ENCODE measurements around the gene DCPS.

Gene DCPS

DNA sequence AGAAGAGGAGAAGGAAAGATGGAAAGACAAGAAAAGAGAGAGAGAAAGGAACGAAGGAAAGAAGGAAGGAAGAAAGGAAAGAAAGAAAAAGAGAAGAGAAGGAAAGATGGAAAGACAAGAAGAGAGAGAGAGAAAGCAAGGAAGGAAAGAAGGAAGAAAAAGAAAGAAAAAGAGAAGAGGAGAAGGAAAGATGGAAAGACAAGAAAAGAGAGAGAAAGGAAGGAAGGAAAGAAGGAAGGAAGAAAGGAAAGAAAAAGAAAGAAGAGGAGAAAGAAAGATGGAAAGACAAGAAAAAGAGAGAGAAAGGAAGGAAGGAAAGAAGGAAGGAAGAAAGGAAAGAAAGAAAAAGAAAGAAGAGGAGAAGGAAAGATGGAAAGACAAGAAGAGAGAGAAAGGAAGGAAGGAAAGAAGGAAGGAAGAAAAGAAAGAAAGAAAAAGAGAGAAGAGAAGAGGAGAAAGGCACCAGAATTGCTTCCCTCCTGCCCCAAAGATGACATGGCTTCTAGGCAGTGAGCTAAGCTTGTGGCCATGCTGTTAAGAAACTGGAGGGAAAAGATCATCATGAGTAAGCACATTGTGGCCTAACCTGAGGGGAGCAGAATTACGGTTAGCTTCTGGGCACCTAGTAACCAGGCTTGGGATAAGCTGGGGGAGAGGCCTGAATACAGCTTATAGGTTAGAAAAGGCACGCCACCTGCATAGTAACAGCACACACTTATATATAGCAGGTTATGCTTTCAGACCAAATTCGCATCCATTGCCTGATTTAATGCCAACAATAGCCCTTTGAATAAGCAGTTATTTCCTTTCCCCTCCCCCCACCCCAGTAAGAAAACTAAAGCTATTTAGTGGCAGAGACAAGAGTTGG lies 49.3 kb downstream of the DCPS start:
- H3K4me1 Mint-ChIP-seq, result peaks cover 46% of the 10 kb centered on the region
- no peaks in the 10 kb centered on the region for H3K27me3 Mint-ChIP-seq
- DNase-seq (peak; percentile 26), ATAC-seq (peak; percentile 59)
- peaks cover 4% of the 10 kb centered on the region for H3K36me3 Mint-ChIP-seq (ENCODE audit: low read depth)
- peak overlapping the region; percentile 90 for H3K4me3 Mint-ChIP-seq
- H3K27ac Mint-ChIP-seq, result peak overlapping the region; percentile 80
- H3K9me3 Mint-ChIP-seq, result no peaks in the 10 kb centered on the region

DNA sequence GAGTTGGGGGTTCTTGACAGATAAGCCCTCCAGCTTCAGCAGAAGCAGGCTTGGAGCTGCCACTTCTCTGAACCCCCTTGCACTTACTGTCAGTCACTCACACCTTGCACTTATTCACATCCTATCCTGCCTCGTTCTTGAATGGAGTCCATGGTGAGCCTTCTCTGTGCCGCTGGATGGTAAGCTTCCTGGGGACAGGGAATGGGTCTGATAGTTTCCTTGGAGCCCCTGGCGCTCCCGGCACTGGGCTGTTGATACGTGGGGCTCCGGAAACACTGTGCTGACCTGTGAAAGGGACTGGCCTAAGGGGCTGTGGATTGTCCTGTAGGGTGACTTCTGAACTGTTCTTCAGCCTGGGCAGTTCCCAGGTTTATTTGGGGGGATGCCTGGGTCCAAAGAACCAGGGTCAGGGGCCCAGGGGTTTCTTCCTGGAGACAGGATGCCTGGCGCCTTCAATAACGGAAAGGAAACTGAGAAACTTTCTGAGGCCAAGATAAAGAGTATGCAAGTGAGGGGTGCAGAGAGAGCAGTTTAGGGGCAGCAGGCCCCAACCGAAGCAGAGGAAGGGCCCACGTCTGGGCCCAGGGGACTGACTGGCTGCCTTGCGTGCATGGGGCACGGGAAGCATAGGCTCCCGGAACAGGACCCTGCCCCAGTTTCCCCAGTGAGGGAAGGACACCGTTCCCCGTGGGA lies 50.9 kb downstream of the DCPS start:
- H3K36me3 Mint-ChIP-seq (ENCODE audit: low read depth), result peaks cover 2% of the 10 kb centered on the region
- no peaks in the 10 kb centered on the region for H3K27me3 Mint-ChIP-seq
- no peaks in the 10 kb centered on the region for H3K9me3 Mint-ChIP-seq
- peak overlapping the region; percentile 90 for H3K4me3 Mint-ChIP-seq
- peak; percentile 18 for ATAC-seq
- H3K4me1 Mint-ChIP-seq, result peaks cover 37% of the 10 kb centered on the region
- no peak for DNase-seq
- H3K27ac Mint-ChIP-seq, result peak overlapping the region; percentile 84

- Mint-ChIP-seq H3K27me3 (no peaks in the 10 kb centered on the region), H3K9me3 (no peaks in the 10 kb centered on the region), H3K27ac (peak within 1 kb of the TSS; percentile 84), H3K36me3 (ENCODE audit: low read depth) (peaks cover 2% of the 10 kb centered on the region), H3K4me1 (peaks cover 37% of the 10 kb centered on the region), H3K4me3 (peak within 1 kb of the TSS; percentile 90)
- DNase-seq, result peak; percentile 78
- peak; percentile 64 for ATAC-seq
These were observed 51.6 kb downstream of the DCPS start, which contains the start of gene ST3GAL4 for GRCh38 chr11:126355324-126355925. Gene ST3GAL4, plus strand, starts transcription at chr11:126355686. Its CDS starts 50,470 bp downstream, at chr11:126406156.

- Mint-ChIP-seq H3K27ac (peak overlapping the region; percentile 18), H3K4me1 (peaks cover 29% of the 10 kb centered on the region), H3K36me3 (ENCODE audit: low read depth) (peaks cover 2% of the 10 kb centered on the region), H3K4me3 (peak overlapping the region; percentile 77), H3K27me3 (no peaks in the 10 kb centered on the region), H3K9me3 (no peaks in the 10 kb centered on the region)
- DNase-seq (peak; percentile 32), ATAC-seq (peak; percentile 11)
These were observed 52.4 kb downstream of the DCPS start for GRCh38 chr11:126355926-126356897.

DNA sequence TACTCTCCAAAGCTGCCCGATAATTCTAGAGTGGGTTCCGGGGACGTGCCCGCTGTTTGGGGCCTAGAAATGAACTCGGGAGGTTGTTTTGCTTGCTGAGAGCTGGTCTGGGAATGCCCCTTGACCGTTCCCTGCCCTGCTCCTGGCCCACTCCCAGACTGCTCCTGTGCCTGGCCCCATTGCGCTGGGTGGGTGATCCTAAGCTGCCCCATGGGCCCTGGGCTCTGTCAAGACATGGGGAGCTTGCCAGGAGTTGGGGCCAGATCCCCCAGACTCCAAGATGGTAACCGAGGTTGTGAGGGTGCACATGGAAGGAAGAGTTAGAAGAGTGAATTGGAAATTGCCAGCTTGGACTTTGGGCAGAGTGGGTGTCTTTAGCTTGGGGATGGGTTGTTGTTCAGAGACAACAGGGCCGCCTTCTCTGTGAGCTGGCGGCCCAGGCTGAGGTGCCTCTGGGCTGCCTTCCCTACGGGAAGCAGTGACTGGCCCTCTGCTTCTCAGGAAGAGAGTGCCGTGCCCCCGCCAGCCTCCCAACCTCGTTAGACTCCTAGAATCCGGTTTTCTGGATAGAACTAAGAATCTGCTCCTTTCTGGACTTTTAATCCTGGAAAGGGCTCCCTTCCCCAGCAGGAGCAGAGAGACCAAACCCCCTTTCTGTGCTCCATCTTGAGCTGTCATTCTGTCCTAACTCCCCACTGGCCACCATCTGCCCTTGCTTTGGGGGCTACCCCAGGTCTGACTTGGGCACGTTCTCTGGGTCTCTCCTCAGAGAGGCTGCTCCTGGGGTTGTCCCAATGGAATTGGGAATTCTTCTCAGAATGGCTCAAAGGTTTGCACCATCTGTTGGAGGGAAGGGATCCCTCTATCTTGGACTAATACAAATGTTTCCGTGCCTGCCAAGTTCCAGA lies 53.4 kb downstream of the DCPS start:
- H3K4me3 Mint-ChIP-seq, result peak overlapping the region; percentile 77
- H3K27ac Mint-ChIP-seq, result no peak overlapping the region
- DNase-seq (no peak), ATAC-seq (no peak)
- H3K36me3 Mint-ChIP-seq (ENCODE audit: low read depth), result peaks cover 2% of the 10 kb centered on the region
- H3K4me1 Mint-ChIP-seq, result peaks cover 27% of the 10 kb centered on the region
- no peaks in the 10 kb centered on the region for H3K27me3 Mint-ChIP-seq
- no peaks in the 10 kb centered on the region for H3K9me3 Mint-ChIP-seq

GRCh38 chr11:126357969-126358762 lies 54.3 kb downstream of the DCPS start:
- no peaks in the 10 kb centered on the region for H3K36me3 Mint-ChIP-seq (ENCODE audit: low read depth)
- peaks cover 19% of the 10 kb centered on the region for H3K4me1 Mint-ChIP-seq
- no peaks in the 10 kb centered on the region for H3K27me3 Mint-ChIP-seq
- DNase-seq, result no peak
- no peak overlapping the region for H3K4me3 Mint-ChIP-seq
- no peak overlapping the region for H3K27ac Mint-ChIP-seq
- H3K9me3 Mint-ChIP-seq, result no peaks in the 10 kb centered on the region
- no peak for ATAC-seq

- no peak overlapping the region for H3K4me3 Mint-ChIP-seq
- H3K4me1 Mint-ChIP-seq, result peaks cover 13% of the 10 kb centered on the region
- H3K27ac Mint-ChIP-seq, result no peak overlapping the region
- H3K36me3 Mint-ChIP-seq (ENCODE audit: low read depth), result no peaks in the 10 kb centered on the region
- no peak for ATAC-seq
- no peaks in the 10 kb centered on the region for H3K27me3 Mint-ChIP-seq
- no peak for DNase-seq
- H3K9me3 Mint-ChIP-seq, result no peaks in the 10 kb centered on the region
These were observed 54.9 kb downstream of the DCPS start for GRCh38 chr11:126358763-126359160.

- no peaks in the 10 kb centered on the region for H3K36me3 Mint-ChIP-seq (ENCODE audit: low read depth)
- H3K4me1 Mint-ChIP-seq, result peaks cover 7% of the 10 kb centered on the region
- ATAC-seq (no peak), DNase-seq (no peak)
- H3K27ac Mint-ChIP-seq, result no peak overlapping the region
- no peaks in the 10 kb centered on the region for H3K27me3 Mint-ChIP-seq
- no peak overlapping the region for H3K4me3 Mint-ChIP-seq
- H3K9me3 Mint-ChIP-seq, result no peaks in the 10 kb centered on the region
These were observed 55.7 kb downstream of the DCPS start for GRCh38 chr11:126359431-126360048.

DNA sequence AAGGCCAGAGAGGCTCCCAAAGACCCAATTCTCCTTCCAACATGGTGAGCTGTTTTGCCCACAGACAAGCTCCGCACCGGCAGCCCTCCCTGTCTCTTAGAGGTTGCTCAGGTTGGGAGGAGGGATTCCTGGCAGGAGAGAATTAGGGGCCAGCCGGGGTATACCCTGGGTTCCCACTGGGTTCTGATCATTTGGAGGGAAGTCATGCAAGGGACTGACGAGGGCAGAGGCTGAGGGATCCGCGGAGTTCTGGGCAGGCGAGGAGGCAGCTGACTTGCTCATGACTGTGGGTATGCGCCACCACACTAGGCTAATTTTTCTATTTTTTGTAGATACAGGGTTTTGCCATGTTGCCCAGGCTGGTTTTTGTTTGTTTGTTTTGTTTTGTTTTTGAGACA lies 56.2 kb downstream of the DCPS start:
- no peak overlapping the region for H3K4me3 Mint-ChIP-seq
- ATAC-seq (no peak), DNase-seq (no peak)
- H3K9me3 Mint-ChIP-seq, result no peaks in the 10 kb centered on the region
- H3K27me3 Mint-ChIP-seq, result no peaks in the 10 kb centered on the region
- H3K27ac Mint-ChIP-seq, result no peak overlapping the region
- H3K36me3 Mint-ChIP-seq (ENCODE audit: low read depth), result no peaks in the 10 kb centered on the region
- H3K4me1 Mint-ChIP-seq, result peaks cover 6% of the 10 kb centered on the region

- peaks cover 6% of the 10 kb centered on the region for H3K4me1 Mint-ChIP-seq
These were observed 57.5 kb downstream of the DCPS start for GRCh38 chr11:126361400-126361799.

GRCh38 chr11:126362879-126363655 lies 59.2 kb downstream of the DCPS start:
- Mint-ChIP-seq H3K36me3 (ENCODE audit: low read depth) (no peaks in the 10 kb centered on the region), H3K27me3 (no peaks in the 10 kb centered on the region), H3K9me3 (no peaks in the 10 kb centered on the region), H3K4me3 (no peak overlapping the region), H3K4me1 (no peaks in the 10 kb centered on the region), H3K27ac (no peak overlapping the region)
- DNase-seq (no peak), ATAC-seq (no peak)

More at GRCh38 chr11:126361400-126361799, 57.5 kb downstream of the DCPS start:
- Mint-ChIP-seq H3K27ac (no peak overlapping the region), H3K9me3 (no peaks in the 10 kb centered on the region), H3K4me3 (no peak overlapping the region), H3K27me3 (no peaks in the 10 kb centered on the region), H3K36me3 (ENCODE audit: low read depth) (no peaks in the 10 kb centered on the region)
- ATAC-seq (no peak), DNase-seq (no peak)

Measured in activated naive CD8-positive, alpha-beta T cell treated with anti-CD3 and anti-CD28 coated beads, Interleukin-2, amount 50 U/mL, for 24 hours (primary cell).